Stimulated activated CD8-positive, alpha-beta memory T cell treated with anti-CD3 and anti-CD28 coated beads, Interleukin-4, amount 100 ng/mL, for 4 hours (primary cell): Measurements from ENCODE around the gene GALR3.
"Not testable (repeated sequence)": the region's sequence is repeated elsewhere in the genome, so short reads cannot be mapped to it uniquely, and the experiment has no call there.

Experiments used
- DNase-seq, 2 donors: peaks; one replicate each; pipeline ENCODE4 v3.0.0-alpha.2; 2020; ENCODE audit warnings: low read depth in 2 of 2, low spot score in 1 of 2

GALR3 gene

GRCh38 chr22:37823134-37823985 is at the start of gene GALR3:
Gene GALR3, plus strand, starts transcription at chr22:37823382. Its CDS starts 25 bp downstream, at chr22:37823407.
- DNase-seq: no peak

- DNase-seq: no peak
Measured at GRCh38 chr22:37774728-37775127, 48.5 kb upstream of the GALR3 start.

- no peak for DNase-seq
Measured at GRCh38 chr22:37775785-37776638, 47.2 kb upstream of the GALR3 start.

- DNase-seq: no peak
Measured at GRCh38 chr22:37776639-37777005, 46.6 kb upstream of the GALR3 start.

- no peak for DNase-seq
Measured at GRCh38 chr22:37777122-37777687, 46.0 kb upstream of the GALR3 start.

- no peak for DNase-seq
Measured at GRCh38 chr22:37778370-37779009, 44.7 kb upstream of the GALR3 start.

GRCh38 chr22:37781434-37782059 is 41.6 kb upstream of the GALR3 start:
- no peak for DNase-seq

GRCh38 chr22:37782340-37783168 is 40.6 kb upstream of the GALR3 start:
- DNase-seq: no peak

- DNase-seq: no peak
Measured at GRCh38 chr22:37784829-37785495, 38.2 kb upstream of the GALR3 start.

GRCh38 chr22:37790234-37790633 is 32.9 kb upstream of the GALR3 start:
- no peak for DNase-seq

- DNase-seq: no peak
Measured at GRCh38 chr22:37792494-37792893, 30.7 kb upstream of the GALR3 start.

- DNase-seq: no peak
Measured at GRCh38 chr22:37794376-37794775, 28.8 kb upstream of the GALR3 start.

GRCh38 chr22:37796079-37796478 is 27.1 kb upstream of the GALR3 start:
- no peak for DNase-seq

- DNase-seq: not testable (repeated sequence)
Measured at GRCh38 chr22:37797259-37797658, 25.9 kb upstream of the GALR3 start.

- no peak for DNase-seq
Measured at GRCh38 chr22:37797874-37798500, 25.2 kb upstream of the GALR3 start.

GRCh38 chr22:37799979-37800378 is 23.2 kb upstream of the GALR3 start:
- DNase-seq: not testable (repeated sequence)

GRCh38 chr22:37801946-37802309 is 21.3 kb upstream of the GALR3 start:
- DNase-seq: no peak

- DNase-seq: no peak
Measured at GRCh38 chr22:37802310-37803194, 20.6 kb upstream of the GALR3 start.
